Measurements from ENCODE around the gene S100A13. TPM values are rescaled to one million over a fixed set of nuclear protein-coding genes. Genes with fewer than 3 reads are reported as not detected.

S100A13 gene
- total and polyA plus RNA-seq, 10 of the 15 experiments (the other 5 are each of a cell fraction or from before 2014, with no cell fraction given): 5.7 to 30.9 (median 9.1) TPM

GRCh38 chr1:153614189-153614900 lies 13.0 kb downstream of the S100A13 start:
- Histone ChIP-seq H2AFZ (ENCODE audit: control insufficient read depth, low read depth, low read length) (no peak overlapping the region), H3K79me2 (ENCODE audit: control insufficient read depth, insufficient read depth, low read length) (no peaks in the 10 kb centered on the region), H3K27me3 (replicated peaks in 1 of 2; ENCODE audit: control insufficient read depth in 2 of 2, insufficient read depth in 2 of 2, low read length in 1 of 2) (no peaks in the 10 kb centered on the region), H3K4me3 (no peak overlapping the region), H3K9me3 (replicated peaks; ENCODE audit: control insufficient read depth, insufficient read depth, low read length) (no peaks in the 10 kb centered on the region), H3K27ac (ENCODE audit: control insufficient read depth, insufficient read depth) (no peak overlapping the region), H3K4me2 (ENCODE audit: control insufficient read depth, insufficient read depth) (no peak overlapping the region), H3K9ac (ENCODE audit: control insufficient read depth, insufficient read depth, low read length) (no peak overlapping the region), H3K4me1 (ENCODE audit: control insufficient read depth, insufficient read depth, low read length) (peaks cover 14% of the 10 kb centered on the region), H4K20me1 (ENCODE audit: control insufficient read depth, insufficient read depth) (no peaks in the 10 kb centered on the region), H3K36me3 (ENCODE audit: control insufficient read depth in 2 of 2, insufficient read depth in 2 of 2, low read length in 1 of 2) (no peaks in the 10 kb centered on the region)
- CTCF ChIA-PET: interaction anchor here (1.2 to 7.8 kb wide), 7 partner anchors 9 to 119 kb away, joined by 3 to 106 read pairs (median 6); partner anchors contain the start of genes S100A1 and S100A13
- WGBS (ENCODE audit: insufficient coverage, insufficient replicate concordance, low lambda C conversion rate, missing lambda C conversion rate): 32% methylated on average over 2 of the region's 2 CpGs
- ATAC-seq: no peak
- POLR2A ChIA-PET: interaction anchor here (0.6 to 1.7 kb wide), 5 partner anchors 8 to 75 kb away, joined by 3 to 5 read pairs (median 4); no protein-coding TSS in a partner anchor
- in situ Hi-C loops (cut with MboI): no loop called here
- BruUV-seq (replicated peaks): no TSS peak
- TF ChIP-seq REST (IDR thresholded peaks at IDR 0.05; ENCODE audit: low read depth, low read length) (no peak), PRDM15 (CRISPR knock-in tag; IDR thresholded peaks at IDR 0.05) (no peak), IRF4 (IDR thresholded peaks at IDR 0.05; ENCODE audit: low read depth, low read length) (no peak), HDGF (IDR thresholded peaks at IDR 0.05) (no peak), ZNF274 (IDR thresholded peaks at IDR 0.05; ENCODE audit: insufficient read depth, insufficient read length) (no peak), SUPT20H (IDR thresholded peaks at IDR 0.05; ENCODE audit: borderline replicate concordance, control insufficient read depth, low read depth, low read length) (no peak), SIN3A (IDR thresholded peaks at IDR 0.05; ENCODE audit: low read depth, low read length) (no peak), NKRF (conservative IDR thresholded peaks at IDR 0.05) (no peak), USF2 (IDR thresholded peaks at IDR 0.05; ENCODE audit: borderline replicate concordance, low read depth, low read length) (no peak)
- no peak for FAIRE-seq
- RAD21 ChIA-PET (ENCODE audit: unreplicated experiment): interaction anchor here (2.8 to 6.2 kb wide), 2 partner anchors 16 to 43 kb away, joined by 14 to 60 read pairs; no protein-coding TSS in a partner anchor
- intact Hi-C loops (cut with micrococcal nuclease; ENCODE audit: unreplicated experiment): no loop called here
- SMC1A ChIA-PET (ENCODE audit: uncharacterized antibody, unreplicated experiment): interaction anchor here (1.0 to 2.1 kb wide), 6 partner anchors 16 to 104 kb away, joined by 3 to 12 read pairs (median 4); partner anchors contain the start of gene CHTOP
- DNase-seq (ENCODE audit: low read depth, low spot score): no peak
